ENCODE results near the gene SERPINA3. TPM values are rescaled to one million over a fixed set of nuclear protein-coding genes. Genes with fewer than 3 reads are reported as not detected.
"Not testable (repeated sequence)": the region's sequence is repeated elsewhere in the genome, so short reads cannot be mapped to it uniquely, and the experiment has no call there.

SERPINA3 gene
- under 1 TPM in 2 of 4 donors, not detected in 2; 0.12 to 0.53 TPM for polyA plus RNA-seq (ENCODE audit: insufficient read length in 4 of 4)

GRCh38 chr14:94612174-94612573 lies at the start of gene SERPINA3:
TSS of gene SERPINA3 (plus strand) at chr14:94612391. CDS start at chr14:94614442, 2,051 bp downstream.
- DNase-seq (ENCODE audit: low read depth in 4 of 4, low spot score in 3 of 4) = no peak

- DNase-seq (ENCODE audit: low read depth in 4 of 4, low spot score in 3 of 4) = no peak
Observed at GRCh38 chr14:94562941-94563883, 49.0 kb upstream of the SERPINA3 start.

GRCh38 chr14:94564381-94564780 lies 47.8 kb upstream of the SERPINA3 start:
- no peak for DNase-seq (ENCODE audit: low read depth in 4 of 4, low spot score in 3 of 4)

- DNase-seq (ENCODE audit: low read depth in 4 of 4, low spot score in 3 of 4) = no peak
Observed at GRCh38 chr14:94568186-94568585, 44.0 kb upstream of the SERPINA3 start.

DNA sequence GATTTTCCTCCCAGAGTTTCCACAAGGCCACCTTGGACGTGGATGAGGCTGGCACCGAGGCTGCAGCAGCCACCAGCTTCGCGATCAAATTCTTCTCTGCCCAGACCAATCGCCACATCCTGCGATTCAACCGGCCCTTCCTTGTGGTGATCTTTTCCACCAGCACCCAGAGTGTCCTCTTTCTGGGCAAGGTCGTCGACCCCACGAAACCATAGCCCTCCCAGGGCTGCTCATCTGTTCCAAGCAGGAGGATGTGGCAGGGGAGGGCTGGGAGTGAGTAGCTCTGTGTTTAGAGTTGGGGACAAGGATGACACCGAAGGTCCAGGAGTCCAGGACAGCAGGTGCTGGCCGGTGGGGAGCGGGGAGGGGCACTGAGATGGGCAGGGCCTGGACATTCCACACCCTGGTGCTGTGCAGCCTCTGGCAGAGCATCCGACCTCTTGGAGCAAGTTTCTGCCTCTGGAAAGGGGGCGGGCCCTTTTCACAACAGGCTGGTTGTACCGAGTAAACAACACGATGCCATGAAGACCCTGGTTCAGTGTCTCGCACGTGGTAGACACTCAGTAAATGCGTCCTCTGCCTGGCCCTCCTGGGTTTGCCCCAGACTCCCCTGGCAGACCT lies 42.7 kb upstream of the SERPINA3 start:
- no peak for DNase-seq (ENCODE audit: low read depth in 4 of 4, low spot score in 3 of 4)

DNA sequence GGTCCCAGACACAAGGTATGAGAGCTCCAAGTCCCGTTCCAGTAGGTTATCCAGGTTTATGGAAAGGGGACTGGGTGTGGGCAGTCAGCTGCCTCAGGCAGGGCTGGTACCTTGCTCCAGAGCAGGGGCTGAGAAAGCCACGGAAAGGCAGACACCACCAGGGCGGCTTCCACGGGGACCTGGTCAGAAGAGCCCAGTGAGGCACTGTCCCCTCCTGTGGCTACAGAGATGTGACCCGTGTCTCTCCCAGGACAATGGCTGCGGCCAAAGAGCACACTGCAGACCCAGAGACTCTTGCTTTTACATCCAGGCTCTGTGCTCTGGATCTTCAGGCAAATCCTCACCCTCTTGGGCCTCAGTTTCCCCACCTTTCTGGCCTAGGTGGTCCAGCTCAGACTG lies 42.2 kb upstream of the SERPINA3 start:
- no peak for DNase-seq (ENCODE audit: low read depth in 4 of 4, low spot score in 3 of 4)

- no peak for DNase-seq (ENCODE audit: low read depth in 4 of 4, low spot score in 3 of 4)
Observed at GRCh38 chr14:94570440-94570839, 41.8 kb upstream of the SERPINA3 start.

DNA sequence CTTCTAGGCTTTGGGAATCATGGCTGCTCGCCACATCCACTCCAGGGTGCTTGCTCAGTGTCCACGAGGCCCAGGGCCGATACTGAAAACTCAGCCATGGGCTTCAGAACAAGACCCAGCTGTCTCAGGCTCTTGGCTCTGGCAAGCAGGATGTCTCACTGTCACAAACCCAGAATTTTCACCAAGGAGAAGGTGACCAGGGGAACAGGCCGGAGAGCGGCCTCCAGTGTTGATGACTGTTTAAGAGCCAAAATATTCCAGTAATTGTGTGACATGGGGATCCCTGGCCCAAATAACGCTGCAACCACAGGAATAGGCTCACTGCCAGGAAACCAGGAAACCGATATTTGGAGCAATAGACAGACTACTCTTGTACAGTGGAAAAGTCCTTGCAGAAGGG lies 40.8 kb upstream of the SERPINA3 start:
- no peak for DNase-seq (ENCODE audit: low read depth in 4 of 4, low spot score in 3 of 4)

DNA sequence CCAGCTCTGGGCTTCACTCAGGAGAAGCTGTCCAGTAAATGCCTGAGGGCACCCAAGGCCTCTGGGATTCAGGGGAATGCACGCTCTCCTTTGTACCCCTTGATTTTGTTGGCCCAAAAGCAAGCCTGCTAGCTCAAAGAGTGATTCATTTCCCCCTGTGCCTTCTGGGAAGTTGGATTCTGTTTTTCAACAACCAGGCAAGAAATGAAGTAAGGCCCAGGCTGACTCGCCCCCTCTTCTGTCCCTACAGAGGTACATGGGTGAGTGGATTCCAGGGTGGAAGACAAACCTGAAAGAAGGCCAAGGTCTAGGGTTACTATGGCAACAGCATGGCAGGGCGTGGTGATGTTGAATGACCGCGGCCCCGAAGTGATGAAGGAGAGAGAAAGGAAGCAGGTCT lies 40.2 kb upstream of the SERPINA3 start:
- no peak for DNase-seq (ENCODE audit: low read depth in 4 of 4, low spot score in 3 of 4)

DNA sequence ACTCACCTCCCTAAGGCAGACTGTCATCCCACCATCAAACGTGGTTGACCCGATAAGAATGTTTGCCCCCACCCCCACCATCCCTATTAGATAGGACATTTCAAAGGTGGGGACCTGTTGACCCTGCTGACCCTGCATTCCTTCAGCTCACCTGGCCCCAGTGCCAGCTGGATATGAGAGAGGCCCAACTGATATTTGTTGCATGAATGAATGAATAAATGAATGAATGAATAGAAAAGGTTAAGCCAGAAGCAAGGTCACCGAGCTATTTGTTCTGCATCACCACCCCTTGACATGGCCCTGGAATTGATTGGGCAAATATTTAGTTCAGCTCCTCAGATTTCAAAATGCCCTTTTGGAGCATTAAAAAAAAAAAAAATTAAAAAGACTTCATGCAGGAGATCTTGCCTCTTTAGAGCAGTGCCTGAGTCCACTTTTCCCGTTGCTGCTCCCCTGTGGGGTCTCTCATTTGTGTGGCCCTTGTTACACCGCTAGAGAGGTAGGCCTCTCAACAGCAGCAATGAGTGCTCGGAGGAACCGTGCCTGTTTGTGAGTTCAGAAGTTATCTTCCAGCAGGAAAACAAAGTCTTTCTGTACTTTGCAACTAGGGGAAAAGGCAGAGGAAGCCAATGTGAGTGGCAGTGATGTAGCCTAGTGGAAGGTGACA lies 39.4 kb upstream of the SERPINA3 start:
- DNase-seq (ENCODE audit: low read depth in 4 of 4, low spot score in 3 of 4) = no peak

- DNase-seq (ENCODE audit: low read depth in 4 of 4, low spot score in 3 of 4) = no peak
Observed at GRCh38 chr14:94573475-94574277, 38.5 kb upstream of the SERPINA3 start.

DNA sequence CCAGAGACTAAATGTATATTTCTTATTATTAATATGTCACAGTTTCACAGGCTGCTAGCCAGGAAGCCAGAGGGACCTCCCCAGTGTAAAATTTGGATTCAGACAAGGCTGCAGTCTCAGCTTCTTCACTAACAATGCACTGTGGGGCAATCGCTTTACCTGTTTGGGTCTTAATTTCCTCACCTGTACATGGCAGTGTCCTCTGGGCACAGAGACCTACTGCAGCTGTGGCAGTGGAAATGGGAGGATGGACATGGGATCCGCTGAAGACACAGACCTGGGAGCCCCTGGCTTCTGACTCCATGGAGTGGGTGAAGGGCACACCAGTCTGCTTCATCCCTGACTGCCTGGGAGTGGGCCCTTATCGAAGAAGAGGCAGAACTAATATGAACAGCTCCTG lies 37.9 kb upstream of the SERPINA3 start:
- DNase-seq (ENCODE audit: low read depth in 4 of 4, low spot score in 3 of 4) = no peak

GRCh38 chr14:94575730-94576585 lies 36.2 kb upstream of the SERPINA3 start:
- DNase-seq (ENCODE audit: low read depth in 4 of 4, low spot score in 3 of 4) = no peak

DNA sequence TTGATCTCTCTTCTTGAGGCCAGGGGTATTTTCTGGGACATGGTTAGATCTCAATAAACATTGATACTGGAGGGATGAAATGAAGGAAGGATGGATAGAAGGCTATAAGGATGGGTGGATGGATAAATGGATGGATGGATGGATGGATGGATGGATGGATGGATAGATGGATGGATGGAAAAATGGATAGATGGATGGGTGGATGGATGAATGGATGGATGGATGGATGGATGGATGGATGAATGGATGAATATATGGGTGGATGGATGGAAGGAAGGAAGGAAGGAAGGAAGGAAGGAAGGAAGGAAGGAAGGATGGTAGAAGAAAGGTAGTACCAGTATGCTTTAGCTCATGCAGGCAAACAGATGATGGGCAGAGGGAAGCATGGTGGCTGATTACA lies 34.7 kb upstream of the SERPINA3 start:
- DNase-seq (ENCODE audit: low read depth in 4 of 4, low spot score in 3 of 4) = not testable (repeated sequence)

DNA sequence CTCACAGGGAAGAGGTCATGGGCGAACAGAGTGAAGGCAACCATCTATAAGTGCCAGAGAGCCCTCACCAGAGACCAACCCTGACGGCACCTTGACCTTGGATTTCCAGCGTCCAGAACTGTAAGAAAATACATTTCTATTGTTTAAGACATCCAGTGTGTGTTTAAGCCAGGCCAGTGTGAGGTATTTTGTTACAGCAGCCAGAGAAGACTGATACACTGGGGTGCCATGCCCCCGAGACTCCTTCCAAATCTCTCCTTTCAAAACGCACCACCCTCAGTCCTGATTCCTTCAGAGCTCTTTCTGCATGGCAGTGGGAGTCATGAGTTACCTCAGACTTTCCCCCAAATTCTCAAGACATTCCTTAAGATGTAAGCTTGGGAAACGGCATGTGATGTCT lies 33.5 kb upstream of the SERPINA3 start:
- no peak for DNase-seq (ENCODE audit: low read depth in 4 of 4, low spot score in 3 of 4)

- DNase-seq (ENCODE audit: low read depth in 4 of 4, low spot score in 3 of 4) = no peak
Observed at GRCh38 chr14:94581127-94581999, 30.8 kb upstream of the SERPINA3 start, which contains the start of gene SERPINA5. TSS of gene SERPINA5 (plus strand) at chr14:94581426. CDS start at chr14:94587363, 5,937 bp downstream.

DNA sequence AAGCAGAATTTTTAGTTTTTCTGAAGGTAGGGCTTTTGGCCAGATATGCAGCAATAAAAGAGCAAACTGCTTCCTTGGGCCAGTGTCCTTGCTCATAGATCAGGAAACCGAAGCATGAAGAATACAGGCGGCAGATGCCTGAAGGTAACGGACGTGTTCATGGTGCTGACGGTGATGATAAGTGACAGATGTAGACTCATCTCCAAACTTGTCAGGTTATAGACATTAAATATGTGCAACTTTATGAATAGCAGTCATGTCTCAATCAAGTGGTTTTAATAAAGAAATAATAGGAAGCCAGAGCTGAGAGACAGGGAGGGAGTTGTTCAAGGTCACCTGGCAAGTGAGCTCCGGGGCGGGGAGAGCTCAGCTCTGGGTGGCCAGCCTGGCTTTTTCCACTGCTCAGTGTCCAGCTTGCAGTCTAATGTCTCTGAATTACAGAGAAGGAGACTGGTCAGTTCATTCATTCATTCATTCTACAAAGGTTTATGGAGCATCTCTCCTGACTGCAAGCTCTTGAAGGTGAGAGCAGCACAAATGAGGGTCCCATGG lies 29.9 kb upstream of the SERPINA3 start:
- DNase-seq (ENCODE audit: low read depth in 4 of 4, low spot score in 3 of 4) = no peak

DNA sequence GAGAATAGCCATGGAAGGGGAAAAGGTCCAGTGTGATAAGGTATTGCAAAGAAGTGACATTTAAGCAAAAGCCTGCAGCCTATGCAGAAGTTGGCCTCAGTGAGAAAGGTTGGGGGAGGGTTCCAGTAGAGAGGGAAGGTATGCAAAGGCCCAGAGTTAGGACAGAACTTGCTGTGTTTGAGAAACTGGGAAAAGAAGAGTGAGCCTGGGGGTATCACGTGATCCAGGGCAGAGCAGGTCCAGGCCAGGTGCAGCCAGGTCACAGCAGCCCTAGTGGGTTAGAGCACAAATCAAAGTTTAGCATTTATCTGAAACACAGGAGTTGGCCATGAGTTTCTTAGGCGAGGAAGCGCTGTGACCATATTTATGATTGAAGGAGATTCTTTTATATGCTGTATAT lies 29.3 kb upstream of the SERPINA3 start:
- no peak for DNase-seq (ENCODE audit: low read depth in 4 of 4, low spot score in 3 of 4)

Data from right renal pelvis (tissue), 4 donors.